Stimulated activated CD8-positive, alpha-beta memory T cell treated with anti-CD3 and anti-CD28 coated beads, Interleukin-4, amount 100 ng/mL, for 1 hour (primary cell): ENCODE results near the gene NCLN.
"Not testable (repeated sequence)": the region's sequence is repeated elsewhere in the genome, so short reads cannot be mapped to it uniquely, and the experiment has no call there.

ENCODE experiments used
- DNase-seq, 2 donors: peaks; one replicate each; pipeline ENCODE4 v3.0.0-alpha.2; 2020; ENCODE audit warnings: low read depth in 2 of 2, low spot score in 1 of 2

NCLN gene

GRCh38 chr19:3185461-3186159 is at the start of gene NCLN:
NCLN (plus strand) TSS chr19:3185930; CDS start chr19:3186031, 101 bp downstream.
- DNase-seq = peak; percentile 77 to 86

GRCh38 chr19:3135961-3136683 is 49.6 kb upstream of the NCLN start, which contains the start of gene GNA15:
GNA15 (plus strand) TSS chr19:3136033; CDS start chr19:3136451, 418 bp downstream.
- no peak for DNase-seq

GRCh38 chr19:3136684-3137055 is 49.1 kb upstream of the NCLN start:
- DNase-seq = no peak

GRCh38 chr19:3137119-3137518 is 48.6 kb upstream of the NCLN start:
- no peak for DNase-seq

- DNase-seq = no peak
These were observed 47.5 kb upstream of the NCLN start for GRCh38 chr19:3138268-3138667.

- DNase-seq = no peak
These were observed 45.1 kb upstream of the NCLN start for GRCh38 chr19:3140667-3141038.

GRCh38 chr19:3142292-3142670 is 43.4 kb upstream of the NCLN start:
- DNase-seq = no peak

- no peak for DNase-seq
These were observed 42.9 kb upstream of the NCLN start for GRCh38 chr19:3142781-3143337.

- DNase-seq = no peak
These were observed 39.6 kb upstream of the NCLN start for GRCh38 chr19:3145909-3146676.

GRCh38 chr19:3146677-3147100 is 39.0 kb upstream of the NCLN start:
- peak; percentile 49 to 54 for DNase-seq

GRCh38 chr19:3148503-3148902 is 37.2 kb upstream of the NCLN start:
- no peak for DNase-seq

- no peak for DNase-seq
These were observed 36.6 kb upstream of the NCLN start for GRCh38 chr19:3149089-3149488.

GRCh38 chr19:3149526-3150505 is 35.9 kb upstream of the NCLN start:
- DNase-seq = no peak

GRCh38 chr19:3150739-3151329 is 34.9 kb upstream of the NCLN start:
- no peak for DNase-seq

- DNase-seq = no peak
These were observed 33.9 kb upstream of the NCLN start for GRCh38 chr19:3151563-3152418.

- no peak for DNase-seq
These were observed 33.3 kb upstream of the NCLN start for GRCh38 chr19:3152419-3152780.

- no peak for DNase-seq
These were observed 32.2 kb upstream of the NCLN start for GRCh38 chr19:3153286-3154230.

GRCh38 chr19:3154447-3154846 is 31.3 kb upstream of the NCLN start:
- not testable (repeated sequence) for DNase-seq
